Fibroblast of pulmonary artery (primary cell): Measurements from ENCODE around the gene SPRR2F.

Experiments
- DNase-seq: peaks from one replicate; pipeline ENCODE4 v3.0.0-alpha.2; 2010; ENCODE audit warnings: low read depth
- H3K4me3 ChIP-seq: replicated peaks from 2 replicates; pipeline ENCODE4 v1.5.1; 2011; ENCODE audit warnings: low read depth, mild to moderate bottlenecking, control low read depth, low read length, moderate library complexity
- CTCF ChIP-seq: IDR thresholded peaks from 2 replicates; pipeline ENCODE4 v1.5.1; 2011; ENCODE audit warnings: mild to moderate bottlenecking, control low read depth, low read length, inconsistent platforms; ENCODE audit errors: missing control alignments

SPRR2F gene

DNA sequence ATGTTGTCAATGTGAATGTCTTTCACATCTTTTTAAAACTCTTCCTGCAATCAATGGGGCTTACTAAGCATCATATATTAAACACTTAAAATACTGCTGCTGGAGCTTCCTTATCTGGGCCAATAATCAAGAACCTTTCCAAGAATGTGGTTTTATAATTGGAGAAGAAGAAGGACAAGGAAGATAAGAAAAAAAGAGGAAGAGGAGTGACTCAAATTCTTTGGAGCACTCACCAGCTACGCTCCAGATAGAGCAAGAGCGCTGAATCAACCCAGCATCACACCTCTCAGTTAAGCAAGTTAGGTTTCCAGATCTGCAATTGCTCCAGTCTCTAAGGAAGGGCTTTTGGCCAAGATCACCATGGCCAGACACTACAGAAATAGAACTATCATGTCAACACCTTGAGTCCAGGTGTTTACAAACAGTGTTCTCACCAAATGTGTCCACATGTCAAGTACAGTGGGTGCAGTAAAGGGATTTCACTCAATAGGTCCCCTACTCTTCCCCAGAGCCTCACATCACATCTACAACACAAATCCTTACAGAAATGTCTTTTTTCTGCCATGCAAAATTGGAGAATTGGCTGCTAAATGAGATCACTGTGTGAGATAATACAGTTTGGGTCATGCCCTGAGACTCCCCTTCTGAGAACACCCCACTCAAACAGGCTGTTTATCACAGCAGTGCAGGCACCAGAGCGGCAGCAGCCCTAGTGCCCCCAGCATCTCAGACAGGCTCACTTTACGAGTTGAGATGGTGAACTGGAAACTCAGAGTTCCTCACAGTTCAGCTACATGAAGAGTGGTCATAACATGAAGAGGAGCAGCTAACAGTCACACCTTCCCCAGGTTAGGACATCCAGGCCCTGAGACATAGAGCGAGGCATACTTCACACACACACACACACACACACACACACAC lies 40.2 kb downstream of the SPRR2F start:
- no peak for DNase-seq
- no peak overlapping the region for H3K4me3 ChIP-seq
- no peak for TF ChIP-seq CTCF

GRCh38 chr1:153071511-153071910 lies 41.8 kb downstream of the SPRR2F start, which contains the start of gene SPRR2B:
TSS of gene SPRR2B (minus strand) at chr1:153071611. CDS start at chr1:153070839, 772 bp downstream.
- no peak for DNase-seq
- no peak for TF ChIP-seq CTCF
- H3K4me3 ChIP-seq: no peak within 1 kb of the TSS

DNA sequence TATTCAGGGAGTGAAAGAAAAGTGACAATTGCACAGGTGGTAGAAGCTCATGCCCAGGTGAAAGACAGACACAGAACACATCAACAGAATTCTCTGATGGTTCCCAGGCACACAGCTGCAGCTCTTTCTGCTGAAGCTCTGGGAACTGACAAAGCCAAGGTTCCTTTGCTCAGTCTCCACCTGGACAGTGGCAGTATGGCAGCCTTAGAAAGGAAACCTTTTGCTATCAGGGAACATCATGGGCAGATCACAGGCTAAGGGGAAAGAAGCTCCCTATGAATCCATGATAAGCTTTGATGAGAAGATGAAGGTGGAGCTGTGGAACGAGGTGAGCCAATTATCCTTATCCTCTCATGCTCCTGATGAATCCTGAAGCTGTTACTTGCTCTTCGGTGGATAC lies 43.1 kb downstream of the SPRR2F start:
- no peak for TF ChIP-seq CTCF

More for the DNA sequence above, 43.1 kb downstream of the SPRR2F start:
- H3K4me3 ChIP-seq: no peak overlapping the region
- DNase-seq: no peak
